ENCODE results near the gene FRMPD3. TPM values are rescaled to one million over a fixed set of nuclear protein-coding genes. Genes with fewer than 3 reads are reported as not detected.
"Not testable (repeated sequence)": the region's sequence is repeated elsewhere in the genome, so short reads cannot be mapped to it uniquely, and the experiment has no call there.

FRMPD3 gene
- total RNA-seq, 1 experiment from 2014 or later = 0.05 TPM

DNA sequence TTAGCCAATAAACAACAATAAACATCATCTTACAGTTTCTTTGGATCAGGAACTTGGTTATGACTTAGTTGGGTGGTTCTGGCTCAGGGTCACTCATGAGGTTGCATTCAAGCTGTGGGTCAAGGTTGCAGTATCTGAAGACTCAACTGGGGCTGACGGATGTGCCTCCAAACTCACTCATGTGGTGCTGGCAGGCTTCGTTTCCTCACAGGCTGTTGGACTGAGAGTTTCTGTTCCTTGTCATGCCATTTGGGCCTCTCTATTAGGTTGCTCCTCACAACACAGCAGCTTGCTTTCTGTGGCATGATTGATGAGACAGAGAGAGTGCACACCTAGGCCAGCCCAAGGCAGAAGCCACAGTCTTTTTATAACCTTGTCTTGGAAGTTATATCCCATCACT, 20.7 kb downstream of the FRMPD3 start:
- H3K4me1 Mint-ChIP-seq (ENCODE audit: low read depth, unreplicated experiment) = no peaks in the 10 kb centered on the region

DNA sequence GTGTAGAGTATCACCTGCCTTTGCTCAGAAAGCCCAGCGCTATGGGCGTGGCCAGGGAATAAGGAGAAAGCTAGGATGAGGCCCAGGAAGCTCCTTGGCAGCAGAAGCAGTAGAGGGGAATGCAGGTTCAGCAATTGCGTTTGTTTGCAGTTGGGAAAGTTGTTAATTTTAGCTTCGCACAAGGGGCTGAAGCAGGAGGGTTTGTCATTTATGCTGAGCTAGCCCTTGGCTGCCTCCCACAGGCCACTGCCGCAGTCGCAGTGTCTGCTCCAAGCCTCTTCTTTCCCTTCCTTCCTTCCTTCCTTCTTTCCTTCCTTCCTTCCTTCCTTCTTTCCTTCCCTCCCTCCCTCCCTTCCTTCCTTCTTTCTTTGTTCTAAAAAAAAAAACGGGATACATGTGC, 21.5 kb downstream of the FRMPD3 start:
- no peaks in the 10 kb centered on the region for H3K4me1 ChIP-seq
- no peaks in the 10 kb centered on the region for H3K9me3 ChIP-seq
- H3K4me1 Mint-ChIP-seq (ENCODE audit: low read depth, unreplicated experiment) = no peaks in the 10 kb centered on the region
- H3K4me3 ChIP-seq (ENCODE audit: low read depth, low read length) = no peak overlapping the region
- POLR2A ChIA-PET = no interaction called here
- H3K27me3 ChIP-seq (replicated peaks; ENCODE audit: control insufficient read depth, insufficient read depth, low read length) = no peaks in the 10 kb centered on the region
- BruUV-seq (replicated peaks) = no TSS peak
- TF ChIP-seq, protein P1, sequence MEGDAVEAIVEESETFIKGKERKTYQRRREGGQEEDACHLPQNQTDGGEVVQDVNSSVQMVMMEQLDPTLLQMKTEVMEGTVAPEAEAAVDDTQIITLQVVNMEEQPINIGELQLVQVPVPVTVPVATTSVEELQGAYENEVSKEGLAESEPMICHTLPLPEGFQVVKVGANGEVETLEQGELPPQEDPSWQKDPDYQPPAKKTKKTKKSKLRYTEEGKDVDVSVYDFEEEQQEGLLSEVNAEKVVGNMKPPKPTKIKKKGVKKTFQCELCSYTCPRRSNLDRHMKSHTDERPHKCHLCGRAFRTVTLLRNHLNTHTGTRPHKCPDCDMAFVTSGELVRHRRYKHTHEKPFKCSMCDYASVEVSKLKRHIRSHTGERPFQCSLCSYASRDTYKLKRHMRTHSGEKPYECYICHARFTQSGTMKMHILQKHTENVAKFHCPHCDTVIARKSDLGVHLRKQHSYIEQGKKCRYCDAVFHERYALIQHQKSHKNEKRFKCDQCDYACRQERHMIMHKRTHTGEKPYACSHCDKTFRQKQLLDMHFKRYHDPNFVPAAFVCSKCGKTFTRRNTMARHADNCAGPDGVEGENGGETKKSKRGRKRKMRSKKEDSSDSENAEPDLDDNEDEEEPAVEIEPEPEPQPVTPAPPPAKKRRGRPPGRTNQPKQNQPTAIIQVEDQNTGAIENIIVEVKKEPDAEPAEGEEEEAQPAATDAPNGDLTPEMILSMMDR (IDR thresholded peaks at IDR 0.05; ENCODE audit: insufficient read depth in 1 of 2, low read depth in 1 of 2, low read length in 1 of 2, severe bottlenecking in 1 of 2, unreplicated experiment in 1 of 2) = no peak
- DNase-seq = no peak
- H3K27me3 Mint-ChIP-seq (ENCODE audit: insufficient read depth, unreplicated experiment) = peaks cover 6% of the 10 kb centered on the region
- intact Hi-C loops (cut with micrococcal nuclease; ENCODE audit: unreplicated experiment) = no loop called here
- H3K9me3 Mint-ChIP-seq (ENCODE audit: unreplicated experiment) = no peaks in the 10 kb centered on the region
- no peak overlapping the region for H3K27ac Mint-ChIP-seq (ENCODE audit: unreplicated experiment)
- CTCF ChIA-PET = interaction anchor here (0.6 to 0.8 kb wide), 2 partner anchors 14 to 134 kb away, joined by 3 to 4 read pairs; no protein-coding TSS in a partner anchor
- H3K4me3 Mint-ChIP-seq (ENCODE audit: unreplicated experiment) = no peak overlapping the region
- H3K36me3 ChIP-seq (ENCODE audit: control insufficient read depth, insufficient read depth, low read length) = no peaks in the 10 kb centered on the region
- no peaks in the 10 kb centered on the region for H3K36me3 Mint-ChIP-seq (ENCODE audit: insufficient read depth, unreplicated experiment)

More for the DNA sequence above, 20.7 kb downstream of the FRMPD3 start:
- ChIA-PET POLR2A (no interaction called here), CTCF (interaction anchor here (0.6 kb wide), 1 partner anchor 133 kb away, joined by 3 read pairs; no protein-coding TSS in a partner anchor)
- H3K9me3 ChIP-seq = no peaks in the 10 kb centered on the region
- no peak overlapping the region for H3K27ac Mint-ChIP-seq (ENCODE audit: unreplicated experiment)
- H3K9me3 Mint-ChIP-seq (ENCODE audit: unreplicated experiment) = no peaks in the 10 kb centered on the region
- H3K27me3 Mint-ChIP-seq (ENCODE audit: insufficient read depth, unreplicated experiment) = peaks cover 6% of the 10 kb centered on the region
- H3K4me3 Mint-ChIP-seq (ENCODE audit: unreplicated experiment) = no peak overlapping the region
- no peaks in the 10 kb centered on the region for H3K36me3 ChIP-seq (ENCODE audit: control insufficient read depth, insufficient read depth, low read length)
- H3K36me3 Mint-ChIP-seq (ENCODE audit: insufficient read depth, unreplicated experiment) = no peaks in the 10 kb centered on the region
- no peaks in the 10 kb centered on the region for H3K27me3 ChIP-seq (replicated peaks; ENCODE audit: control insufficient read depth, insufficient read depth, low read length)
- intact Hi-C loops (cut with micrococcal nuclease; ENCODE audit: unreplicated experiment) = no loop called here
- no peak for DNase-seq
- TF ChIP-seq, protein P1 (IDR thresholded peaks at IDR 0.05; ENCODE audit: insufficient read depth in 1 of 2, low read depth in 1 of 2, low read length in 1 of 2, severe bottlenecking in 1 of 2, unreplicated experiment in 1 of 2) = no peak
- BruUV-seq (replicated peaks) = no TSS peak
- no peaks in the 10 kb centered on the region for H3K4me1 ChIP-seq
- H3K4me3 ChIP-seq (ENCODE audit: low read depth, low read length) = no peak overlapping the region

DNA sequence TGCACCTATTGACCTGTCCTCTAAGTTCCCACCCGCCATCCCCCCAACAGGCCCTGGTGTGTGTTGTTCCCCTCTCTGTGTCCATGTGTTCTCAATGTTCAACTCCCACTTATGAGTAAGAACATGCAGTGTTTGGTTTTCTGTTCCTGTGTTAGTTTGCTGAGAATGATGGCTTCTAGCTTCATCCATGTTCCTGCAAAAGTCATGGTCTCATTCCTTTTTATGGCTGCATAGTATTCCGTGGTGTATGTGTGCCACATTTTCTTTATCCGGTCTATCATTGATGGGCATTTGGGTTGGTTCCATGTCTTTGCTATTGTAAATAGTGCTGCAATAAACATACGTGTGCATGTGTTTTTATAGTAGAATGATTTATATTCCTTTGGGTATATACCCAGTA, 22.0 kb downstream of the FRMPD3 start:
- H3K36me3 ChIP-seq (ENCODE audit: control insufficient read depth, insufficient read depth, low read length); H3K27ac Mint-ChIP-seq (ENCODE audit: unreplicated experiment); DNase-seq; H3K4me1 ChIP-seq; H3K4me3 ChIP-seq (ENCODE audit: low read depth, low read length); CTCF ChIA-PET; BruUV-seq (replicated peaks); H3K9me3 Mint-ChIP-seq (ENCODE audit: unreplicated experiment); intact Hi-C loops (cut with micrococcal nuclease; ENCODE audit: unreplicated experiment); H3K27me3 Mint-ChIP-seq (ENCODE audit: insufficient read depth, unreplicated experiment); H3K36me3 Mint-ChIP-seq (ENCODE audit: insufficient read depth, unreplicated experiment); H3K9me3 ChIP-seq; H3K4me1 Mint-ChIP-seq (ENCODE audit: low read depth, unreplicated experiment); POLR2A ChIA-PET; H3K27me3 ChIP-seq (replicated peaks; ENCODE audit: control insufficient read depth, insufficient read depth, low read length); H3K4me3 Mint-ChIP-seq (ENCODE audit: unreplicated experiment): not testable (repeated sequence)

DNA sequence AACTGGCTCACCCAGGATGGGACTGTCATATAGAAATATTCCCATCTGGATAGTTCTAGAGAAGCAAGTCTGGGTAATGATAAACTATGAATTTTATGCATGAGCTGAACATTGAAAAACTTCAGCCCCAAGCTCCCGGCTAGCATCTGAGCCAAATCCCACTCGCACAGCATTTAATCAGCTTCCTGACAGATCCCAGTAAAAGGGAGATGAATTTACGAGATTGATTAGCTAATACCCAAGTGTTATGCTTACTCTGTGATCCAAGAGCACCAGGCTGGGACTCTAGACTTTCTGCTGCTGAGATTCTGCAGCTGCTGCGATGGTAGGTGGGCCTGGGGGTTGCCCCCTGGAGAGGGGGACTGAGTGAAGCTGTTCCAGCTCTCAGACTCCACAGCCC, 28.0 kb downstream of the FRMPD3 start:
- Mint-ChIP-seq H3K27ac (ENCODE audit: unreplicated experiment) (no peak overlapping the region), H3K4me3 (ENCODE audit: unreplicated experiment) (no peak overlapping the region), H3K27me3 (ENCODE audit: insufficient read depth, unreplicated experiment) (peaks cover 9% of the 10 kb centered on the region), H3K36me3 (ENCODE audit: insufficient read depth, unreplicated experiment) (no peaks in the 10 kb centered on the region), H3K4me1 (ENCODE audit: low read depth, unreplicated experiment) (no peaks in the 10 kb centered on the region), H3K9me3 (ENCODE audit: unreplicated experiment) (no peaks in the 10 kb centered on the region)
- Histone ChIP-seq H3K27me3 (replicated peaks; ENCODE audit: control insufficient read depth, insufficient read depth, low read length) (no peaks in the 10 kb centered on the region), H3K9me3 (no peaks in the 10 kb centered on the region), H3K4me3 (ENCODE audit: low read depth, low read length) (no peak overlapping the region), H3K36me3 (ENCODE audit: control insufficient read depth, insufficient read depth, low read length) (no peaks in the 10 kb centered on the region), H3K4me1 (no peaks in the 10 kb centered on the region)
- intact Hi-C loops (cut with micrococcal nuclease; ENCODE audit: unreplicated experiment) = no loop called here
- BruUV-seq (replicated peaks) = no TSS peak
- TF ChIP-seq, protein P1 (IDR thresholded peaks at IDR 0.05; ENCODE audit: insufficient read depth in 1 of 2, low read depth in 1 of 2, low read length in 1 of 2, severe bottlenecking in 1 of 2, unreplicated experiment in 1 of 2) = no peak
- CTCF ChIA-PET = no interaction called here
- no peak for DNase-seq
- POLR2A ChIA-PET = no interaction called here
